ENCODE results near the gene CCSER1.

DNA sequence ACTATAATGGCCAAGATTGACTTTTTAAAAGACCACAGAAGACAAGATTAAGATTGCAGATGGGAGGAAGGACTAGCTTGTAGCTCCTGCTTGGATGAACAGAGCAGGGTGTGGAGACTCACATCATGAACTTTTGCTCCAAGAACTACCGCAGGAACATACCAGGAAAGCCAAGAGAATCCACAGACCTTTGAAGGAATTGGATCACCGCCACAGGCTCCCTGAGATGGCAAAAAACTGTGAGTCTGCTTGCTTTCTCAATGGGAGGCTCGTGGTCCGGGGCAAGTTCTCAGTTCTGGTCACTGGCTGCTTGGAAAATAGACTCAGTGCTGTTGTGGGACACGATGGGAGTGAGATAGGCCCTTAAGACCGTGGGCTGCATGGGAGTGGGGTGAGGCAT, 276.6 kb downstream of the CCSER1 start:
- TF ChIP-seq, protein P1, sequence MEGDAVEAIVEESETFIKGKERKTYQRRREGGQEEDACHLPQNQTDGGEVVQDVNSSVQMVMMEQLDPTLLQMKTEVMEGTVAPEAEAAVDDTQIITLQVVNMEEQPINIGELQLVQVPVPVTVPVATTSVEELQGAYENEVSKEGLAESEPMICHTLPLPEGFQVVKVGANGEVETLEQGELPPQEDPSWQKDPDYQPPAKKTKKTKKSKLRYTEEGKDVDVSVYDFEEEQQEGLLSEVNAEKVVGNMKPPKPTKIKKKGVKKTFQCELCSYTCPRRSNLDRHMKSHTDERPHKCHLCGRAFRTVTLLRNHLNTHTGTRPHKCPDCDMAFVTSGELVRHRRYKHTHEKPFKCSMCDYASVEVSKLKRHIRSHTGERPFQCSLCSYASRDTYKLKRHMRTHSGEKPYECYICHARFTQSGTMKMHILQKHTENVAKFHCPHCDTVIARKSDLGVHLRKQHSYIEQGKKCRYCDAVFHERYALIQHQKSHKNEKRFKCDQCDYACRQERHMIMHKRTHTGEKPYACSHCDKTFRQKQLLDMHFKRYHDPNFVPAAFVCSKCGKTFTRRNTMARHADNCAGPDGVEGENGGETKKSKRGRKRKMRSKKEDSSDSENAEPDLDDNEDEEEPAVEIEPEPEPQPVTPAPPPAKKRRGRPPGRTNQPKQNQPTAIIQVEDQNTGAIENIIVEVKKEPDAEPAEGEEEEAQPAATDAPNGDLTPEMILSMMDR (IDR thresholded peaks at IDR 0.05), result no peak
- no peak for TF ChIP-seq POLR2A (IDR thresholded peaks at IDR 0.05)
- TF ChIP-seq EP300 (IDR thresholded peaks at IDR 0.05), result no peak
